Fibroblast of skin of scalp (primary cell): Measurements from ENCODE around the gene ZSWIM9.
"Not testable (repeated sequence)": the region's sequence is repeated elsewhere in the genome, so short reads cannot be mapped to it uniquely, and the experiment has no call there.

Experiments used
- DNase-seq: peaks from one replicate; pipeline ENCODE4 v3.0.0-alpha.2; 2013

The ZSWIM9 gene

DNA sequence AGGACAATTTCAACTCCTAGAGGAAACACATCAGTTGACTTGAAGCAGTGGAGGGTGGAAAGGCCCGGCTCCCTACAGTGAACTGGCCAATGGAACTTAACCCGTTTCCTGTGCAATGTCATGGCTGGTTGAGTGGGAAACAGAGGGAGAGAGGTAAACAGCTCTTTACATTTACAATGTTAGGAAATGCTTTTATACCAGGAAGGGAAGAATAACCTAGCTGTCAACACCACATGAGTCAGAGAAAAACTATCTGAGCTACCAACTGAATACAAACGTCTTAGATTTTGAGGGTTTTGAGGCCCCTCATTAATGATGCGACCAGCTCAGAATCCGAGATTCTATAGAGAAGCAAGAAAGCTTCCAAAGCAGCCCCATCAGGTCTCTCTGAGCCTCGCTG is 48.5 kb downstream of the ZSWIM9 start:
- DNase-seq, result no peak

DNA sequence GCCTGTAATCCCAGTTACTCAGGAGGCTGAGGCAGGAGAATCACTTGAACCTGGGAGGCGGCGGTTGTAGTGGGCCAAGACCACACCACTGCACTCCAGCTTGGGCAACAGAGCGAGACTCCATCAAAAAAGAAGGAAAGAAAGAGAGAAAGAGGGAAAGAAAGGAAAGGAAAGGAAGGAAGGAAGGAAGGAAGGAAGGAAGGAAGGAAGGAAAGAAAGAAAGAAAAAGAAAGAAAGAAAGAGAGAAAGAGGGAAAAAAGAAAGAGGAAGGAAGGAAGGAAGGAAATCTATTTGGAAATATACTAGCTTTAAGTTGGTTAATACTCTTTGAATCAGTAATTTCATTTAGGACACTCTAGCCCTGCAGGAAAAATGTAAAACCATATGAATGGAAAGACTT is 50.3 kb downstream of the ZSWIM9 start:
- not testable (repeated sequence) for DNase-seq

DNA sequence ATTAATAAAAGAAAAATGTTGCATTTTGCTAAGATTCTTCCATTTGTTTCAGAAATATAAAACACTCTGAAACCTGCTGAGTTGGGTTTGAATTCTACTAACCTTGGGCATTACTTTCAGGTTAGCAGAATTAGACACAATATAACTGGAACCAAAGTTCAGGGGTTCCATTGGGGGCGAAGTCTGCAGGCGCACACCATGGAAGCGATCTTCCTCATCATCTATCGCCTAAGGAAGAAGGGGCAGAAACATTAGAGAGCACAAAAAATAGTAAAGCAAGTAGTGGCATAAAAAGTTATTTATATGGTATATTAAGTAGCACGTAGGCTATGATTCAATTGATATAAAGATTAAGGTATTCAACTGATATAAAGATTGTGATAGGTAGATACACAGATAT is 51.1 kb downstream of the ZSWIM9 start:
- DNase-seq, result no peak

DNA sequence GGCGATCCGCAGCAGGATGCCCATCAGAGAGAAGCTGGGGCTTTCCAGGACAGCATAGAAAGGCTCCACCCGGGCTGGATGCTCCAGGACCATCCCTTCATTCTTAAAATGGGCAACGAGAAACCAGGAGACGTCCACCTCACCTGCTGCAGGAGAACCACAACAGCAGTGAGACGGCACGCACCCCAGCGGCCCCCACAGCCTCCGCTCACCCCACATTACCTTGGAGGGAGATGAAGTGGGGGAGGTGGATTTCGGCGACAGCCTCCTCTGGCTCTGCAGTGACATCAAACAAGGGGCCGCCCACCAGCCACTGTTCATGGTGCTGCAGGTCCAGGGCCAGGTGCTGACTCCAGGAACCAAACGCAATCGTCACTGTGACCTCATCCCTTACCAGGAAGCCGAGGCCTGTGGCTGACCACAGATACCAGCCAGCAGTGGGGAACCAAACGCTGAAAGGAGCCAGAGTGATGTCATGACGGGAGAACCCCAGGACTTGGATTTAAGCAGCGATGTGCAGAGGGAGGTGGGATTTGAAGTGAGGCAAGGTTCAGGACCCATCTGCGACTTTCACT is 60.2 kb downstream of the ZSWIM9 start:
- no peak for DNase-seq

DNA sequence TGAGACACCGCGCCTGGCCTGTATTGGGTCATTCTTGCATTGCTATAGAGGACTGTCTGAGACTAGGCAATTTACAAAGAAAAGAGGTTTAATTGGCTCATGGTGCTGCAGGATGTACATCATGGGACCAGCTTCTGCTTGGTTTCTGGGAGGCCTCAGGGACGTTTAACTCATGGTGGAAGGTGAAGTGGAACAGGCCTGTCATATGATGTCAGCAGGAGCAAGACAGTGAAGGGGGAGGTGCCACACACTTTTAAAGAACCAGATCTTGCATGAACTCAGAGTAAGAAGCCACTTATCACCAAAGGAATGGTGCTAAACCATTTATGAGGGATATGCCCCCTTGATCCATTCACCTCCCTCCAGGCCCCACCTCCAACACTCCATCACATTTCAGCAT is 66.6 kb downstream of the ZSWIM9 start:
- DNase-seq, result no peak

DNA sequence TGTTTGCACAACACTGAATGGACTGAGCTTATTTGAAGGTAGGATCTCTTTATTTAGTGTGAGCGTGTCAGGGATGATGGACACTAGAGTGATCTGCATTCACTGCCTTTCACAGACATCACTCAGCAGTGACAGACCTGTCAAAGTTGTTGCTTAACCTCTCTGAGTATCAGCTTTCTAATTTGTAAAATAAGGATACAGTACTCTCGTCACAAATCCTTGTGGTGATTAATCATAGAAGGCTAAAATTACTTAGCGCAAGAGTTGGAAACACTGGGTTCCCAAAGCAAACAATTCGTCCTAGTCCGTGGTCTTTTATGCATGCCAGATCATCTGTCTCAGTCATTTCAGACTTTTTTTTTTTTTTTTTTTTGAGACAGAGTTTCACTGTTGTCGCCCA is 68.6 kb downstream of the ZSWIM9 start:
- no peak for DNase-seq

DNA sequence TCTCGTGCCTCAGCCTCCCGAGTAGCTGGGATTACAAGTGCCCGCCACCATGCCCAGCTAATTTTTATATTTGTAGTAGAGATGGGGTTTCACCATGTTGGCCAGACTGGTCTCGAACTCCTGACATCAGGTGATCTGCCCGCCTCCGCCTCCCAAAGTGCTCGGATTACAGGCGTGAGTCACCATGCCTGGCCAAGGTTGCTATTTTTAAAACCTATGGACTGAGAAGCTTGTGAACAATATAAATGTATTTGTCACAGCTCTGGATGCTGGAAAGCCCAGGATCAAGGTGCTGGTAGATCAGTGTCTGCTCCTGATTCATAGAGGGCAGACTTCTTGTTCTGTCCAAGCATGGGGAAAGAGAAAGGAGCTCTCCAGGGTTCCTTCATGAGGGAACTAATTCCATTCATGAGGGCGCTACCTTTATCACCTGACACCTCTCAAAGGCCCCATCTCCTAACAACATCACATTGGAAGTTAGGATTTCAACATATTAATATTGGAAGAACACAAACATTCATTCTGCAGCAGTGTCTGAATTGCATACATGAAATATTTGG is 69.2 kb downstream of the ZSWIM9 start:
- DNase-seq, result no peak

DNA sequence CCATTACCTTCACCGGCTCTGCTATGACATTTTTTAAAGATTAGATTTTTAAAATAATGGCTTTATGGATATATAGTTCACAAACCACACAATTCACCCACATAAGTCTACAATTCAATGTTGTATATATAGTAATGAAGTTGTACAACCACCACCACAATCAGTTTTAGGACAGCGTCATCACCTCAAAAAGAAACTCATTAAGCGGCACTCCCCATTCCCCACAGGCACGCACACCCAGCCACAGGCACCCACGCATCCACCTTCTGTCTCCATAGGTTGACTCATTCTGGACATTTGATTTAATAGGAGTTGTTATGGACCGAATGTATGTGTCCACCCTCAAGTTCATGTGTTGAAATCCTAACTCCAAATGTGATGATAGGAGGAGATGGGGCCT is 71.3 kb downstream of the ZSWIM9 start:
- DNase-seq, result not testable (repeated sequence)

DNA sequence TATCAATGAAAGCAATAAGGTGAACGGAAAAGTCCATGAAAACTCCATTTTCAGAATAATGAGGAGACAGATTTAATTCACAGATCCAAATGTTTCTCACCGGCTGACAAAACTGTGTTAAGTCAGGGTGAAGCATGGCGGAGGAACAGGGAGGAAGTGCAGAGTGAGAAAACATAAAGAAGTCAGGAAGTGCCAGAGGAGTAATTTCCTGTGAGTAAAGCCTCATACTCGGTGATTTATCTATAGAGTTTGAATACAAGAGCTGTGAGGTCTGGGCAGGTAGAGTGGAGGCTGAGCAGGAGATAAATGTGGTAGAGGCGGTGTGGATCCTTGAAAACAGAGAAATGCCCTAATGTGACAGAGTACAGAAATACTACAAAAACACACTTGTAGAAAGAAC is 73.8 kb downstream of the ZSWIM9 start:
- no peak for DNase-seq

DNA sequence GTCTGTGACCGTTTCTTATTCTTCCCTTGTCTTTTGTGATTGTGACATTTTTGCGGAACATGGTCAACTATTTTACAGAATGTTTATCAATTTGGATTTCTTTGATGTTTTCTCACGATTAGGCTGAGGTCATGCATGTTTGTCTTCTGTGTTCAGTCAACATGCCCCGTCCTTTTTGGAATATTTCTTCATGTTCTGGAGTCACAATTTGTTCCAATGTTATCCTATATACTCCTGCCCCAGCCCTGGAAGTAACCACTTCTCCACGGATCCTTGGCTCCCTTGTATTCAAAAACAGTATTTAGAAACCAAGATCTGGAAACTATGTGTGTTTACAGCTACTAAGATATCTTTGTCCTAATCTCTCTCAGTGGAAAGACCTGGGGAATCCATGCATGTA is 75.6 kb downstream of the ZSWIM9 start:
- no peak for DNase-seq

DNA sequence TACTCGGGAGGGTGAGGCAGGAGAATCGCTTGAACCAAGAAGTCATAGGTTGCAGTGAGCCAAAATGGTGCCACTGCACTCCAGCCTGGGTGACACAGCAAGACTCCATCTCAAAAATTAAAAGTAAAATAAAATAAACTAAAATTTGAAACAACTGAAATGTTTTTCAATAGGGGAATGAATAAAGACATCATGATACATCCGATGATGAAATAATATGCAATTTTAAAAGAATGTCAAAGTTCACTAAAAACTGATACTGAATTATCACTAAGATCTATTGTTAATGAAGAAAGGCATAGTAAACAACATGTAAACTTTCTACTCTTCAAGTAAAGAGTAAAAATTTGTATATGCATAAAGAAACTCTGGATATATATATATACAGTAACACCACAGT is 76.7 kb downstream of the ZSWIM9 start:
- no peak for DNase-seq
